Endothelial cell of umbilical vein (primary cell): ENCODE results near the gene FRK. TPM values are rescaled to one million over a fixed set of nuclear protein-coding genes. Genes with fewer than 3 reads are reported as not detected.
A peak's percentile ranks its signal among the peaks of the same experiment; 100 is the strongest.

Source experiments
- BruUV-seq: library from RNA; stranded (reverse); fragments of 400-500 nt; replicated peaks from 2 replicates; lab custom pipeline; 2021; lab: Mats Ljungman, UMichigan
- CTCF ChIA-PET: fragments of 300-600, 350-600 bp; sonication (Branson Sonifier 250); formaldehyde crosslinking; loops from one replicate; lab custom pipeline; 2021; ENCODE audit warnings: antibody characterized with exemption, inconsistent platforms; lab: Charles Lee
- POLR2A ChIA-PET: fragments of 300-600, 350-600 bp; sonication (Branson Sonifier 250); formaldehyde crosslinking; loops from one replicate; lab custom pipeline; 2021; ENCODE audit warnings: antibody characterized with exemption, inconsistent platforms; lab: Charles Lee
- DNase-seq: peaks from one replicate; pipeline ENCODE4 v3.0.0-alpha.2; 2011; ENCODE audit warnings: low read depth, low spot score
- FAIRE-seq: peaks from 2 replicates; lab custom pipeline; 2011; peaks lifted over from hg19 to GRCh38; lab: Jason Lieb, UNC
- H2AFZ ChIP-seq: 2 replicates; pipeline ENCODE4 v1.6.0; 2012; ENCODE audit warnings: low read depth, low read length, control low read depth, inconsistent platforms
- H3K27ac ChIP-seq: 2 replicates; pipeline ENCODE4 v1.5.1; 2011; ENCODE audit warnings: low read depth, mild to moderate bottlenecking, control low read depth, low read length, moderate library complexity; ENCODE audit not compliant: insufficient read depth
- H3K27me3 ChIP-seq, 2 experiments: 2 replicates each; pipeline versions ENCODE4 v1.6.0 to v1.6.1; 2011; ENCODE audit warnings: low read length in 2 of 2, mixed read lengths in 1 of 2; ENCODE audit not compliant: control insufficient read depth in 2 of 2, insufficient read depth in 2 of 2
- H3K36me3 ChIP-seq, 2 experiments: 2 replicates in 1 of 2; 3 replicates in 1 of 2; pipeline ENCODE4 v1.5.1; 2011; ENCODE audit warnings: low read length in 2 of 2, mild to moderate bottlenecking in 1 of 2, moderate library complexity in 1 of 2; ENCODE audit not compliant: control insufficient read depth in 2 of 2, insufficient read depth in 2 of 2; ENCODE audit errors: extremely low read depth in 1 of 2
- H3K4me1 ChIP-seq: 3 replicates; pipeline ENCODE4 v1.5.1; 2011; ENCODE audit warnings: mild to moderate bottlenecking, low read length; ENCODE audit not compliant: control insufficient read depth, insufficient read depth; ENCODE audit errors: extremely low read depth
- H3K4me2 ChIP-seq: 2 replicates; pipeline ENCODE4 v1.6.1; 2011; ENCODE audit warnings: low read length, control low read depth, mixed read lengths; ENCODE audit not compliant: insufficient read depth
- H3K4me3 ChIP-seq, 3 experiments: fragments of 200-600 bp in 1 of 3; sonication (generic), shearing (Covaris generic) in 1 of 3; replicated peaks in 1 of 3; 2 replicates each; pipeline ENCODE4 v1.5.1; 2011 to 2016; ENCODE audit warnings: control low read depth in 3 of 3, low read length in 3 of 3, mild to moderate bottlenecking in 2 of 3, inconsistent platforms in 1 of 3, low read depth in 1 of 3, moderate library complexity in 1 of 3; ENCODE audit not compliant: insufficient read depth in 1 of 3
- H3K79me2 ChIP-seq: 2 replicates; pipeline ENCODE4 v1.6.0; 2012; ENCODE audit warnings: low read length, inconsistent platforms; ENCODE audit not compliant: control insufficient read depth, insufficient read depth
- H3K9ac ChIP-seq: replicated peaks from 2 replicates; pipeline ENCODE3; 2011; ENCODE audit warnings: low read length, control low read depth; ENCODE audit not compliant: insufficient read depth; ENCODE audit errors: extremely low read depth
- H3K9me1 ChIP-seq: replicated peaks from 3 replicates; pipeline ENCODE4 v1.6.0; 2011; ENCODE audit warnings: mild to moderate bottlenecking, low read length; ENCODE audit not compliant: control insufficient read depth, insufficient read depth; ENCODE audit errors: extremely low read depth
- H3K9me3 ChIP-seq: replicated peaks from 2 replicates; pipeline ENCODE4 v1.5.1; 2012; ENCODE audit warnings: low read length, inconsistent platforms; ENCODE audit not compliant: control insufficient read depth, insufficient read depth
- H4K20me1 ChIP-seq: replicated peaks from 2 replicates; pipeline ENCODE3; 2011; ENCODE audit warnings: mild to moderate bottlenecking, low read length; ENCODE audit not compliant: control insufficient read depth, insufficient read depth; ENCODE audit errors: extremely low read depth
- EZH2 ChIP-seq: IDR thresholded peaks from 2 replicates; pipeline ENCODE4 v1.6.1; 2012; ENCODE audit warnings: borderline replicate concordance, low read depth, mild to moderate bottlenecking, moderate library complexity, low read length, inconsistent platforms; ENCODE audit not compliant: severe bottlenecking
- FOS ChIP-seq: IDR thresholded peaks from 2 replicates; pipeline ENCODE4 v1.6.1; 2011; ENCODE audit warnings: mild to moderate bottlenecking, low read length, moderate library complexity, borderline replicate concordance; ENCODE audit not compliant: insufficient read depth
- GATA2 ChIP-seq: IDR thresholded peaks from 2 replicates; pipeline ENCODE4 v1.7.0; 2011; ENCODE audit warnings: low read depth, mild to moderate bottlenecking, moderate library complexity, mixed read lengths, low read length; ENCODE audit not compliant: insufficient read length, insufficient read depth
- POLR2A ChIP-seq: IDR thresholded peaks from 2 replicates; pipeline ENCODE4 v1.6.1; 2012; ENCODE audit warnings: low read depth, mild to moderate bottlenecking, control low read depth, low read length
- POLR2AphosphoS5 ChIP-seq: IDR thresholded peaks from 2 replicates; pipeline ENCODE4 v1.6.1; 2012; ENCODE audit warnings: low read depth, mild to moderate bottlenecking, control low read depth, low read length, moderate library complexity; ENCODE audit not compliant: insufficient read depth
- dilution Hi-C: fragments of 300-500 bp; cut with MboI; formaldehyde crosslinking; loops from one replicate; pipeline ENCODE4 v1.15.0; 2019; ENCODE audit warnings: low sequenced_read_pairs; ENCODE audit not compliant: extremely low pct_ligation_motif_present
- intact Hi-C: fragments of 100-400 bp; cut with micrococcal nuclease; formaldehyde crosslinking; loops from one replicate; pipeline ENCODE4 v1.10.0; 2022
- polyA plus RNA-seq, 4 experiments: library from polyadenylated mRNA; depleted of rRNA in 3 of 4; stranded (reverse) in 3 of 4; unstranded in 1 of 4; fragments of >200 nt; gene quantifications; 2 replicates each; pipeline versions ENCODE4 v1.2.1 to v1.2.3, GENCODE V29; 2011 to 2012; ENCODE audit warnings: missing spikeins in 1 of 4
- total RNA-seq: library from RNA; stranded (reverse); gene quantifications from 2 replicates; pipeline ENCODE4 v1.2.3, GENCODE V29; 2021
- TF ChIP-seq, protein P1 (sequence below), 2 donors: IDR thresholded peaks; 1 replicate in 1 of 2; 2 replicates in 1 of 2; pipeline ENCODE4 v1.5.1; 2011; ENCODE audit warnings: low read length in 2 of 2, mild to moderate bottlenecking in 2 of 2, moderate library complexity in 2 of 2, control low read depth in 1 of 2, inconsistent platforms in 1 of 2, low read depth in 1 of 2; ENCODE audit not compliant: insufficient read depth in 1 of 2; ENCODE audit errors: extremely low read depth in 1 of 2
- TF ChIP-seq, protein P2 (sequence below): IDR thresholded peaks from 2 replicates; pipeline ENCODE4 v1.6.1; 2011; ENCODE audit not compliant: insufficient read depth, insufficient read length

The FRK gene
- total and polyA plus RNA-seq, 2 donors (not counting 3 experiments of a cell fraction or from before 2014, with no cell fraction given), result 0.01 TPM; not detected in 1

DNA sequence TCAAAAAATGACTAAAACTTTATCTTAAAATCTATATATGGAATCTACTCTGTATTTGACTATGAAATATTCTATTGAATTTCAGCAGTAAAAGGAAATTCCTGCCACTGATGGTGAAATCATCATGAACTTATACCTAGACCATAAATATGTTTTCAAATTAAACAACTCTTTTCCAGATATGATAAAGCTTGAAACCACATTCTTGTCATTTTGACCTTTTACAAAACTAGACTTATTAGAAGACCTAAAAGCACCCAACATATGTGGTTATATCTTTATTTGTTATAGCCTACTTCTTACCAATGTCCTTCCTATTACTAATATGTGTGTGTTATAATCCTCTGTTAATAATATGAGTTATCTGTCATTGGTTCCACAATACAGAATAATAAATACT lies 35.3 kb downstream of the FRK start:
- TF ChIP-seq FOS (no peak), POLR2A (no peak), GATA2 (no peak), POLR2AphosphoS5 (no peak), EZH2 (no peak)
- TF ChIP-seq, protein P1, sequence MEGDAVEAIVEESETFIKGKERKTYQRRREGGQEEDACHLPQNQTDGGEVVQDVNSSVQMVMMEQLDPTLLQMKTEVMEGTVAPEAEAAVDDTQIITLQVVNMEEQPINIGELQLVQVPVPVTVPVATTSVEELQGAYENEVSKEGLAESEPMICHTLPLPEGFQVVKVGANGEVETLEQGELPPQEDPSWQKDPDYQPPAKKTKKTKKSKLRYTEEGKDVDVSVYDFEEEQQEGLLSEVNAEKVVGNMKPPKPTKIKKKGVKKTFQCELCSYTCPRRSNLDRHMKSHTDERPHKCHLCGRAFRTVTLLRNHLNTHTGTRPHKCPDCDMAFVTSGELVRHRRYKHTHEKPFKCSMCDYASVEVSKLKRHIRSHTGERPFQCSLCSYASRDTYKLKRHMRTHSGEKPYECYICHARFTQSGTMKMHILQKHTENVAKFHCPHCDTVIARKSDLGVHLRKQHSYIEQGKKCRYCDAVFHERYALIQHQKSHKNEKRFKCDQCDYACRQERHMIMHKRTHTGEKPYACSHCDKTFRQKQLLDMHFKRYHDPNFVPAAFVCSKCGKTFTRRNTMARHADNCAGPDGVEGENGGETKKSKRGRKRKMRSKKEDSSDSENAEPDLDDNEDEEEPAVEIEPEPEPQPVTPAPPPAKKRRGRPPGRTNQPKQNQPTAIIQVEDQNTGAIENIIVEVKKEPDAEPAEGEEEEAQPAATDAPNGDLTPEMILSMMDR (IDR thresholded peaks at IDR 0.05; ENCODE audit: extremely low read depth in 1 of 2, insufficient read depth in 1 of 2, low read depth in 1 of 2, low read length in 2 of 2), result no peak
- TF ChIP-seq, protein P2, sequence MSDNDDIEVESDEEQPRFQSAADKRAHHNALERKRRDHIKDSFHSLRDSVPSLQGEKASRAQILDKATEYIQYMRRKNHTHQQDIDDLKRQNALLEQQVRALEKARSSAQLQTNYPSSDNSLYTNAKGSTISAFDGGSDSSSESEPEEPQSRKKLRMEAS, result no peak
- Histone ChIP-seq H3K4me1 (no peaks in the 10 kb centered on the region), H3K4me3 (no peak overlapping the region), H2AFZ (no peak overlapping the region), H3K9ac (no peak overlapping the region), H3K27ac (no peak overlapping the region), H3K36me3 (no peaks in the 10 kb centered on the region), H3K9me1 (no peaks in the 10 kb centered on the region), H3K27me3 (no peaks in the 10 kb centered on the region), H3K9me3 (no peaks in the 10 kb centered on the region), H3K4me2 (no peak overlapping the region), H4K20me1 (no peaks in the 10 kb centered on the region), H3K79me2 (no peaks in the 10 kb centered on the region)
- FAIRE-seq, result peak; percentile 38
- CTCF ChIA-PET, result interaction anchor here (1.2 kb wide), 2 partner anchors 14 to 35 kb away, joined by 3 to 4 read pairs; partner anchors contain the start of gene FRK
- no peak for DNase-seq
- no TSS peak for BruUV-seq
- POLR2A ChIA-PET, result no interaction called here
- intact Hi-C loops (no loop called here), dilution Hi-C loops (no loop called here)
